Measurements from ENCODE around the gene IGFBP5.

The IGFBP5 gene

GRCh38 chr2:216717491-216717901, 22.1 kb upstream of the IGFBP5 start:
- no peak for DNase-seq (ENCODE audit: low spot score)
- TF ChIP-seq CTCF (IDR thresholded peaks at IDR 0.05; ENCODE audit: extremely low read depth, insufficient read depth, missing control alignments): no peak
- in situ Hi-C loops (cut with MboI; ENCODE audit: low pct_unique_long_range_greater_than_20kb, low sequenced_read_pairs, unreplicated experiment): no loop called here

- in situ Hi-C loops (cut with MboI; ENCODE audit: low pct_unique_long_range_greater_than_20kb, low sequenced_read_pairs, unreplicated experiment): no loop called here
- TF ChIP-seq CTCF (IDR thresholded peaks at IDR 0.05; ENCODE audit: extremely low read depth, insufficient read depth, missing control alignments): no peak
- no peak for DNase-seq (ENCODE audit: low spot score)
Measured at GRCh38 chr2:216716109-216716508, 20.8 kb upstream of the IGFBP5 start.

- DNase-seq (ENCODE audit: low spot score): no peak
- TF ChIP-seq CTCF (IDR thresholded peaks at IDR 0.05; ENCODE audit: extremely low read depth, insufficient read depth, missing control alignments): no peak
- in situ Hi-C loops (cut with MboI; ENCODE audit: low pct_unique_long_range_greater_than_20kb, low sequenced_read_pairs, unreplicated experiment): no loop called here
Measured at GRCh38 chr2:216715402-216715974, 20.1 kb upstream of the IGFBP5 start.

- no peak for TF ChIP-seq CTCF (IDR thresholded peaks at IDR 0.05; ENCODE audit: extremely low read depth, insufficient read depth, missing control alignments)
- DNase-seq (ENCODE audit: low spot score): no peak
- in situ Hi-C loops (cut with MboI; ENCODE audit: low pct_unique_long_range_greater_than_20kb, low sequenced_read_pairs, unreplicated experiment): no loop called here
Measured at GRCh38 chr2:216714376-216714775, 19.0 kb upstream of the IGFBP5 start.

- no peak for DNase-seq (ENCODE audit: low spot score)
- in situ Hi-C loops (cut with MboI; ENCODE audit: low pct_unique_long_range_greater_than_20kb, low sequenced_read_pairs, unreplicated experiment): no loop called here
- TF ChIP-seq CTCF (IDR thresholded peaks at IDR 0.05; ENCODE audit: extremely low read depth, insufficient read depth, missing control alignments): no peak
Measured at GRCh38 chr2:216713691-216714336, 18.5 kb upstream of the IGFBP5 start.

GRCh38 chr2:216711348-216711747, 16.0 kb upstream of the IGFBP5 start:
- no peak for TF ChIP-seq CTCF (IDR thresholded peaks at IDR 0.05; ENCODE audit: extremely low read depth, insufficient read depth, missing control alignments)
- DNase-seq (ENCODE audit: low spot score): no peak
- in situ Hi-C loops (cut with MboI; ENCODE audit: low pct_unique_long_range_greater_than_20kb, low sequenced_read_pairs, unreplicated experiment): no loop called here

Measured in GM13977 (cell line).